Mesothelial cell of epicardium (in vitro differentiated cells): ENCODE data around the gene NPC1. TPM values are rescaled to one million over a fixed set of nuclear protein-coding genes. Genes with fewer than 3 reads are reported as not detected.
"Not testable (repeated sequence)": the region's sequence is repeated elsewhere in the genome, so short reads cannot be mapped to it uniquely, and the experiment has no call there.

Experiments used
- DNase-seq, 2 experiments: peaks; one replicate each; pipeline ENCODE4 v3.0.0; 2021; ENCODE audit warnings: low spot score in 2 of 2; ENCODE audit not compliant: unreplicated experiment in 2 of 2
- H3K27ac Mint-ChIP-seq: 2 replicates; pipeline ENCODE4 v1.8.0; 2021; ENCODE audit warnings: mixed read lengths
- H3K27me3 Mint-ChIP-seq: 2 replicates; pipeline ENCODE4 v1.8.0; 2021; ENCODE audit warnings: low read depth, mixed read lengths
- H3K36me3 Mint-ChIP-seq: 2 replicates; pipeline ENCODE4 v1.8.0; 2021; ENCODE audit warnings: mixed read lengths
- H3K4me1 Mint-ChIP-seq: 2 replicates; pipeline ENCODE4 v1.8.0; 2021; ENCODE audit warnings: mixed read lengths
- H3K4me3 Mint-ChIP-seq: 2 replicates; pipeline ENCODE4 v1.8.0; 2021; ENCODE audit warnings: mild to moderate bottlenecking, moderate library complexity, mixed read lengths
- H3K9me3 Mint-ChIP-seq: 2 replicates; pipeline ENCODE4 v1.8.0; 2021; ENCODE audit warnings: mixed read lengths
- CTCF ChIP-seq: fragments of 200-600 bp; sonication (generic); IDR thresholded peaks from one replicate; pipeline ENCODE4 v1.5.0; 2021; ENCODE audit warnings: antibody characterized with exemption; ENCODE audit not compliant: unreplicated experiment
- total RNA-seq: library from RNA; stranded (reverse); gene quantifications from 3 replicates; pipeline ENCODE4 v1.2.1, GENCODE V29; 2021

The NPC1 gene
- total RNA-seq, 1 donor from 2014 or later = 39.9 TPM

- Mint-ChIP-seq H3K4me1 (peaks cover 23% of the 10 kb centered on the region), H3K9me3 (no peaks in the 10 kb centered on the region), H3K27me3 (peaks cover 22% of the 10 kb centered on the region), H3K4me3 (no peak overlapping the region), H3K36me3 (no peaks in the 10 kb centered on the region), H3K27ac (no peak overlapping the region)
- no peak for DNase-seq
- TF ChIP-seq CTCF = no peak
Measured at GRCh38 chr18:23616258-23616657, 30.0 kb upstream of the NPC1 start.

- no peak overlapping the region for H3K4me3 Mint-ChIP-seq
- no peaks in the 10 kb centered on the region for H3K9me3 Mint-ChIP-seq
- no peak for DNase-seq
- TF ChIP-seq CTCF = no peak
- H3K36me3 Mint-ChIP-seq = no peaks in the 10 kb centered on the region
- peaks cover 8% of the 10 kb centered on the region for H3K27me3 Mint-ChIP-seq
- H3K4me1 Mint-ChIP-seq = peaks cover 20% of the 10 kb centered on the region
- H3K27ac Mint-ChIP-seq = no peak overlapping the region
Measured at GRCh38 chr18:23614891-23615290, 28.6 kb upstream of the NPC1 start.

GRCh38 chr18:23614413-23614812, 28.1 kb upstream of the NPC1 start:
- no peak for TF ChIP-seq CTCF
- H3K36me3 Mint-ChIP-seq = no peaks in the 10 kb centered on the region
- peaks cover 18% of the 10 kb centered on the region for H3K4me1 Mint-ChIP-seq
- DNase-seq = no peak
- no peak overlapping the region for H3K4me3 Mint-ChIP-seq
- no peak overlapping the region for H3K27ac Mint-ChIP-seq
- peaks cover 4% of the 10 kb centered on the region for H3K27me3 Mint-ChIP-seq
- no peaks in the 10 kb centered on the region for H3K9me3 Mint-ChIP-seq

GRCh38 chr18:23613091-23613475, 26.8 kb upstream of the NPC1 start:
- not testable (repeated sequence) for H3K27me3 Mint-ChIP-seq, H3K27ac Mint-ChIP-seq, H3K9me3 Mint-ChIP-seq, DNase-seq, H3K36me3 Mint-ChIP-seq, H3K4me3 Mint-ChIP-seq
- peaks cover 10% of the 10 kb centered on the region for H3K4me1 Mint-ChIP-seq

GRCh38 chr18:23612434-23613090, 26.3 kb upstream of the NPC1 start:
- Mint-ChIP-seq H3K9me3 (no peaks in the 10 kb centered on the region), H3K27ac (no peak overlapping the region), H3K27me3 (no peaks in the 10 kb centered on the region), H3K36me3 (no peaks in the 10 kb centered on the region), H3K4me3 (no peak overlapping the region), H3K4me1 (peaks cover 6% of the 10 kb centered on the region)
- no peak for TF ChIP-seq CTCF
- no peak for DNase-seq

GRCh38 chr18:23609390-23610023, 23.2 kb upstream of the NPC1 start:
- no peak for TF ChIP-seq CTCF
- Mint-ChIP-seq H3K9me3 (no peaks in the 10 kb centered on the region), H3K27ac (no peak overlapping the region), H3K27me3 (no peaks in the 10 kb centered on the region), H3K36me3 (no peaks in the 10 kb centered on the region), H3K4me3 (no peak overlapping the region), H3K4me1 (peaks cover 6% of the 10 kb centered on the region)
- no peak for DNase-seq
